Measurements from ENCODE around the gene MYH7B.

MYH7B gene

DNA sequence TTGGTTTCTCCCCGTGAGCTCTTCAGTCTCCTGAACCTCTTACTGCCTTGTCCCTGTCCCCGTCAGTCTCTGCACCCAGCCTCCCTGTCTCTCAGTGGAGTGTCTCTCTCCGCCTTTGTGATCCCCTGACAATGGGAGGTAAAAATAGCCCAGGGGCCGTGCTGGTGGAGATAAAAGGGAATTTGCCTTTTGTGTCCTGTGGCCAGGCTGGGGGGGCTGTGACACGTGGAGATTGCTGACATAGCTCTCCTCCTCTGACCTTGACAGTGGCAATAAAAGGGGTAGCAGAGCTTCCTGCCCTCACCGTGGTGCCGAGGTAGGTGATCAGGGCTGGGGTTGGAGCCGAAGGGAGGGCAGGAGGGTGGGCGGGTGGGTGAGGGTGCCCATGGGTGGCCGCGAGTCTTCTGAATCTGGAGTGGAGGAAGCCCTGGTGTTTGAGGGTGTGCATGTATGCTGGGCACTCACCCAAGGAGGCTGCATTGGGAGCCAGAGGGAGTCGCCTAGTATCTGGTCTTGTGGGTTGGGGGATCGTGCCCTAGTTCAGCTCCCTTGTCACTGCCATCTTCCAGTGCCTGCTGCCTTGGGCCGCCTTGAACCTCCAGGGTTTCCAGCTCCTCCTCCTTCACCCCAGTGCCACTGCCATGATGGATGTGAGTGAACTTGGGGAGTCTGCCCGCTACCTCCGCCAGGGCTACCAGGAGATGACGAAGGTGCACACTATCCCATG lies 21.9 kb downstream of the MYH7B start:
- DNase-seq (ENCODE audit: low spot score), result no peak

DNA sequence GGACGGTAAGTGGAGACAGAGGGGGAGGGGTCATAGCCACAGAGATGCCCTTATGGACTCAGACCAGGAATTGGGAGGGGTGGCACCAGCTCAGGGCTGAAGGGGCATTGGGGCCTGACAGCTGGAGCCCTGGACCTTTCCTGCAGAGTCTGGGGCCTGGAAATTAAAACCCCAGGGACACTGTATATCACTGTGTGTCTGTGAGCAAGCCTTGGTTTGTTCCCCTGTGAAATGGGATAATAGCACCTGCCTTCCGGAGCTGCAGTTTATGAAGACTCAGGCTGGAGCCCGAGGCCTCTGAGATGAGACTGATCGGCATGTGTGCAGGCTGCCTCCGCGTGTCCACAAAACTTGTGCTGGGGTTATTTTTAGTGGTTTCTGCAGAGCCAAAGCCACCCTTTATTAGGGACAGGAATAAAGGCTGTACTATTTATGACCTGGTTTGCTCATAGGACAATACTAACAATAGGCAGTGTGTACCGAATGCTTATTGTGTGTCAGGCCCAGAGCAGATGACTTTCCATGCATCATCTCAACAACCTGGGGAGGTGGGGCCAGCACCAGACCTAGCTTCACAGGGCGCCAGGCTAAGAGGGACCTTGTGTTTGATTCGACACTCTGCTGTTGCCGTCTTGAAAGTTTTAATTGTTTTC lies 22.6 kb downstream of the MYH7B start:
- no peak for DNase-seq (ENCODE audit: low spot score)

DNA sequence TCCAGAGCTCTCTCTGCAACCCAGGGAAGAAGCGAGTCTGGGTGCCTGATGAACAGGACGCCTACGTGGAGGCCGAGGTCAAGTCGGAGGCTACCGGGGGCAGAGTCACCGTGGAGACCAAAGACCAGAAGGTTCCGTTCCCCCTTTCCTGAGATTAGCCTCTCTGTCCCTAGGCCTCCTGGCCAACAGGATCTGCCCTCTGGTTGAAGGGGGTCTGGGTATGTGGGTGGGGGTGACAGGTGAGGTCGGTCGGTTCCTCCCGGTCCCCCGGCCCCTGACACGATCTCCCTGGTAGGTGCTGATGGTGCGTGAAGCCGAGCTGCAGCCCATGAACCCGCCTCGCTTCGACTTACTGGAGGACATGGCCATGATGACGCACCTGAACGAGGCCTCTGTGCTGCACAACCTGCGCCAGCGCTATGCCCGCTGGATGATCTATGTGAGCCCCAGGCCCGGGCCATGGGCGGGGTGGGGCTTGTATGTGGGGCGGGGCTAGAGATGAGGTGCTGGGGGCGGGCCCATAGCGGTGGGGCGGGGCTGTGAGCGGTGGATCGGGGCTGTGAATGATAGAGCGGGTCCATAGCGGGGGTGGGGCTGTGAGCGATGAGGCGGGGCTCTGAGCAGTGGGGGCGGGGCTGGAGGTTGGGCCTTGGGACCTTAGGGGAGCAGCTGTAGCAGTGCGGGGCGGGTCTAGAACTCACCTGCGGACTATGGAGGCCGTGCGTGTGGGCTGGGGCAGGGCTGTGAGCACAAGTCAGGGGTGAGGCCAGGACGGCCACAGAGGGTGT lies 23.9 kb downstream of the MYH7B start:
- DNase-seq (ENCODE audit: low spot score), result no peak

DNA sequence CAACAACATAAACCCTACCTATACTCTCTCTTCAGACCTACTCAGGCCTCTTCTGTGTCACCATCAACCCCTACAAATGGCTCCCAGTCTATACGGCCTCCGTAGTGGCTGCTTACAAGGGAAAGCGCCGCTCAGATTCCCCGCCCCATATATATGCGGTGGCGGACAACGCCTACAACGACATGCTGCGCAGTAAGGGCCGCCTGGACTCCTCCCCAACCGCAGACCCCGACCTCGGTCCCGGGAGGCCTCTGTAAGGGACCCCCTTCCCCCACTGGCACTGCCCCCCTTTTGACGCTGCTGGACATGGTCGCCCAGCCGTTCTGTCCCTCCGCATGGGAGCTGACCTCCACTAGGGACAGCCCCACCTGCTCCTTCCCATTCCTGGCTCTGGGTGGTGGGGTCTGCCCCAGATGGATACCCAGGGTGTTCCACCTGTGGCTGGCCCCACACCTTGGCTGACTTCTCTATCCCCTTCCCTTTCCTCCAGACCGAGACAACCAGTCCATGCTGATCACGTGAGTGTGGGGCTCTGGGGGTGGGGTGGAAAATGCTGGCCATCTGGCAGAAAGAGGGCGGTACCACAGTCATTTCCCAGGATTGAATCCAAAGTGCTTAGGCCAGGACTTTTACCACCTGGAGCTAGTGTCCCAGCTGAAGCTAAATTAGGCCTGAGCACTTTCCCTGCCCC lies 25.0 kb downstream of the MYH7B start:
- no peak for DNase-seq (ENCODE audit: low spot score)

DNA sequence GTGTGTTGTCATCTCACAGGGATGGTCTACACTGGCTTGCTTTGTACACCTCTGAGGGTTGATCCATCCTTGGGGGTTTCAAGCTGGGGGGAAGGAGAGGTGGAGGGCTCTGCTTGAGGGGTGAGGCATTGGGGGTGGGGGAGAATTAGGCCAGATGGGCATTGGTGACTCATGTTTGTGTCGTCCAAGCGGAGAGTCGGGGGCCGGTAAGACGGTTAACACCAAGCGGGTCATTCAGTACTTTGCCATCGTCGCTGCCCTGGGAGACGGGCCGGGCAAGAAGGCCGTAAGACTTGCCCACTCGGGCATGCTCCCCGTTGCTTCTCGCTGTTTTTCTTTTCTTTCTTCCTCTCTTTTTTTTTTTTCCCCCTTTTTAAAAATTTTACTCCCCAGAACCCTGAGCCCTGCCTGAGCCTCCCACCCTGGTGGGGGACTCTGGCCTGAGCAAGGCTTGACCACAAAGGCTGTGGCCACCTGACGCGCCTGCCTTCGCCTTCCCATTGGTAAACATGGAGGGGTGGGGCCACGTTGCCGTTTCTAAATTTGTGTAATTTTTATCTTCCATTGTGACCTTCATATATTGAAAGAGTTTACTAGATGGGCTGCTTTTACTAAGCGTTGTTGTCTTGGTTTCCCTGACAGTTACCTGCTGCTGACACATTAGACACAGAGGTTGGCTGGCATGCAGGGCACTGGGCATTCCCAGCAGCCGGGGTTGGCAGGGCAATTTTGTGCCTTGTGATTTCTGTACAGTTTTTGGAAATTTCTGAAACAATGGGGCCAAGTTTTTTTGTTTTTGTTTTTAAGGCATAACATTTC lies 26.8 kb downstream of the MYH7B start:
- no peak for DNase-seq (ENCODE audit: low spot score)

GRCh38 chr20:34983089-34983820 lies 27.6 kb downstream of the MYH7B start:
- no peak for DNase-seq (ENCODE audit: low spot score)

DNA sequence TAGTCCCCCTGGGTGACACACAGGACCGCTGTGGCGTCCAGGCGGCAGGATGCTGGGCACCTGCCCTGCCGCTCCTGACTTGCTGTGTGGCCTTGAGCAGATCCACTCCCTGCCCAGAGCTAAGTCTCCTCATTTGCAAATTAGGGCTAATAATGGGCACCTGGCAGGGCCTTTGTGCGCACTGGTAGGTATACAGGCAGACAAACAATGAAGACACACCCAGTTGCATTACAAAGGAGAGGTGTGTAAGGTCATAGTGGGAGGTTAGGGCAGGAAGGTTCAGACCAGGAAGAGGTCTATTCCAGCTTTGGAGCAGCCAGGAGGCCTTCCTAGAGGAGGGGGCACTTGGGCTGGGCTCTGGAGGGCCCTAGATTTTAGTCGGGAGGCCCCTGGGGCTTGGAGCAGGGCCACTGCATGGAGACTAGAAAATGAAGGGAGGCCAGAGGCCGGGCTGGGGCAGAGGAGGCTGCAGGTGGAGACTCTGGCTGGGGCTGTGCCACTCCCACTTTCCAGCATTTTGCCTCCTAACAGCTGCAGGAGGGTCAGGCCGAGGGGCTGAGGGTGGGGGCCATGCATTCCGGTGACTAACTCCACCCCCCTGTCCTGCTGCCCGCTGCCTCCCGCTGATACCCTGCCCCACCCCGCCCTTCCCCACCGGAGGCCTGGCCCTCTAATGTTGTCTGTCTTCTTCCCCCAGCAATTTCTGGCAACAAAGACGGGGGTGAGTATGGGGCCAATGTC lies 28.5 kb downstream of the MYH7B start:
- no peak for DNase-seq (ENCODE audit: low spot score)

- no peak for DNase-seq (ENCODE audit: low spot score)
Observed at GRCh38 chr20:34984756-34985261, 29.1 kb downstream of the MYH7B start.

GRCh38 chr20:34985461-34986310 lies 30.0 kb downstream of the MYH7B start:
- DNase-seq (ENCODE audit: low spot score), result no peak

DNA sequence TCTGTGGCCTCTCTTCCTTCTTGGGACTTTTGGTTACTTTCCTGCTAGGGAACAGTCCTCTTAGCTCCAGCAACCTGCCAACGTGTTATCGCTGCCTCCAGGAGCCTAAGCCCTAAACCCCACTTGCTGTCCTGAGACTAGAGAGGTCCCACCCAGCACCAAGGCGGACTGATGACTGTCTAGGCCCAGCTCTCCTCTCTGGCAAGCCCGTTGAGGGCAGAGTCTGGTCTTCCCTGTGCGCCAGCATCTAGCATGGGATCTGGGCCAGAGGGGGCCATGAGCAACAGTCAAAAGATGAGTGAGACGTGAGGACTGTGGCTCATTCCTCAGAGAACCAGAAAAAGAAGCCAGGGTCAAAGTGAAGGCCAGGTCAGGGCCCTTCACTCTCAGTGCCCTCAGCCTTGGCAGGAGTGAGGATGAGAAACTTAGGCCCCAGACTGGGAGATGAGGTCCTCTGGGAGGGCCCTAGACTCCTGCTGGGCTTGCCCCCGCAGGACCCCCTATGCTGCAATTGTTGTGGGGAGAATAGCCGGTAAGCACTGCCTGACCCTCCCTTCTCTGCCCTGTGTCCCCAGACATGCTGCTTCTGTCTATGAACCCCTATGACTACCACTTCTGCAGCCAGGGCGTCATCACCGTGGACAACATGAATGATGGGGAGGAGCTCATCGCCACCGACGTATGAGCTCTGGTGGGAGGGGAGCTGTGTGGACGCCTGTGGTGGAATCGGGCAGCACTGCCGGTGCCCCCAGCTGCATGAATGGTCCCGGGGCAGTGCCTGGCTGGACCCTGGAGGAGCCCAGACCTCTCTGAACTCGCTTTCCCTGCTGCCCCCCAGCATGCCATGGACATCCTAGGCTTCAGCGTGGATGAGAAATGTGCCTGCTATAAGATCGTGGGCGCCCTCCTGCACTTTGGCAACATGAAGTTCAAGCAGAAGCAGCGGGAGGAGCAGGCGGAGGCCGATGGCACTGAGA lies 30.9 kb downstream of the MYH7B start:
- no peak for DNase-seq (ENCODE audit: low spot score)

- no peak for DNase-seq (ENCODE audit: low spot score)
Observed at GRCh38 chr20:34987288-34988190, 31.9 kb downstream of the MYH7B start.

DNA sequence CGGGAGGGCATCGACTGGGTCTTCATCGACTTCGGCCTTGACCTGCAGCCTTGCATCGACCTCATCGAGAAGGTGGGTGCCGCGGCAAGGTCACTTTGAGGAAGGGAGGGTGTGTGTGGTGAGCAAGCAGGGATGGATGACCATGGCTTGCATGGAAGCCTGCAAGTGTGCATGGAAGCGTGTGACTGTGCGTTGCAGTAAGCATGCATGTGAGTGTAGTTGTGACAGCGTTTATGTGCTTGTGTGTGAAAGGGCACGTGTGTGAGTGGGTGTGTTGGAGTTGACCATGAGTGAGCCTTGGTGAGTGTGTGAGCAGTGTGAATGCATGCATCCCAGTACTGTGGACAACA lies 32.5 kb downstream of the MYH7B start:
- DNase-seq (ENCODE audit: low spot score), result peak; percentile 34

- DNase-seq (ENCODE audit: low spot score), result no peak
Observed at GRCh38 chr20:34989118-34989517, 33.5 kb downstream of the MYH7B start.

GRCh38 chr20:34989670-34990069 lies 34.0 kb downstream of the MYH7B start:
- no peak for DNase-seq (ENCODE audit: low spot score)

- DNase-seq (ENCODE audit: low spot score), result no peak
Observed at GRCh38 chr20:34990231-34990630, 34.6 kb downstream of the MYH7B start.

DNA sequence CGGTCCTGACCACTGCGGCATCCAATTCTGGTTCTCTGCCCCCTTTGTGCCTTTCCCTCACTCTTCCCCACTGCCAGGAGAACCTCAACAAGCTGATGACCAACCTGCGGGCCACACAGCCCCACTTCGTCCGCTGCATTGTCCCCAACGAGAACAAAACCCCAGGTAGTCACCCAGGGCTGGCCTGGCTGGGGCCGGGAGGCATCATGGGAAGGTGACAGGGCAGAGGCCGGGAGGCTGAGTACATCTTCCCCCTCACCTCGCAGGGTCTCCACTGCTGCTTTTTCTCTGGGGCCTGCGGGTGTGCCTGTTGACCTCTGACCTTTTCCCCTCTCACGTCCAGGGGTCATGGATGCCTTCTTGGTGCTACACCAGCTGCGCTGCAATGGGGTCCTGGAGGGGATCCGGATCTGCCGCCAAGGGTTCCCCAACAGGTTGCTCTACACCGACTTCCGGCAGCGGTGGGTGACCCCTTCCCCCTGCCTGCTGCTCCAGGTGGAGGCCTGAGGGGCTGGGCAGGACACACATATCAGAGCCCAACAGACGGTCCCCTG lies 35.1 kb downstream of the MYH7B start:
- DNase-seq (ENCODE audit: low spot score), result no peak

Data from Ammon's horn (tissue), 1 donor.